GM12878 (cell line): ENCODE data around the gene ADGRV1. TPM values are rescaled to one million over a fixed set of nuclear protein-coding genes. Genes with fewer than 3 reads are reported as not detected.

Experiments
- ATAC-seq: fragments of 200-7000 bp; cut with Tn5 transposase; 3 replicates; pipeline ENCODE4 v1.9.1; 2020; ENCODE audit warnings: mild to moderate bottlenecking, moderate library complexity
- BruUV-seq: library from RNA; stranded (reverse); fragments of 400-500 nt; replicated peaks from 2 replicates; lab custom pipeline; 2021; lab: Mats Ljungman, UMichigan
- CTCF ChIA-PET: fragments of 300-600 bp; sonication (Branson Sonifier 250); formaldehyde crosslinking; extraction: SDS; loops from one replicate; lab custom pipeline; 2021; ENCODE audit warnings: inconsistent platforms; lab: Yijun Ruan, JAX
- POLR2A ChIA-PET: fragments of 350-600 bp; formaldehyde crosslinking; extraction: SDS; loops from one replicate; lab custom pipeline; 2021; ENCODE audit warnings: inconsistent platforms; lab: Charles Lee
- RAD21 ChIA-PET: fragments of 300-600 bp; sonication (Branson Sonifier 250); formaldehyde crosslinking; loops from one replicate; lab custom pipeline; 2023; ENCODE audit warnings: antibody characterized with exemption; ENCODE audit not compliant: unreplicated experiment; lab: Charles Lee
- SMC1A ChIA-PET: fragments of 300-600 bp; sonication (Branson Sonifier 250); formaldehyde crosslinking; loops from one replicate; lab custom pipeline; 2023; ENCODE audit not compliant: unreplicated experiment, uncharacterized antibody; lab: Charles Lee
- DNase-seq: peaks from one replicate; pipeline ENCODE4 v3.0.0-alpha.2; 2011; ENCODE audit warnings: low read depth, low spot score
- FAIRE-seq: peaks from 3 replicates; lab custom pipeline; 2011; peaks lifted over from hg19 to GRCh38; lab: Jason Lieb, UNC
- H2AFZ ChIP-seq: 2 replicates; pipeline ENCODE4 v1.6.0; 2011; ENCODE audit warnings: low read depth, low read length, control low read depth; ENCODE audit not compliant: control insufficient read depth
- H3K27ac ChIP-seq: 2 replicates; pipeline ENCODE4 v1.5.1; 2011; ENCODE audit warnings: control low read depth; ENCODE audit not compliant: control insufficient read depth, insufficient read depth
- H3K27me3 ChIP-seq, 2 experiments: replicated peaks in 1 of 2; 2 replicates each; pipeline versions ENCODE4 v1.6.0 to v1.6.1; 2011; ENCODE audit warnings: low read length in 1 of 2; ENCODE audit not compliant: control insufficient read depth in 2 of 2, insufficient read depth in 2 of 2
- H3K36me3 ChIP-seq, 2 experiments: 2 replicates each; pipeline ENCODE4 v1.5.1; 2011; ENCODE audit warnings: low read length in 1 of 2; ENCODE audit not compliant: control insufficient read depth in 2 of 2, insufficient read depth in 2 of 2
- H3K4me1 ChIP-seq: 2 replicates; pipeline ENCODE4 v1.6.1; 2011; ENCODE audit warnings: mild to moderate bottlenecking, low read length, moderate library complexity, mixed read lengths; ENCODE audit not compliant: control insufficient read depth, insufficient read depth
- H3K4me2 ChIP-seq: 2 replicates; pipeline ENCODE4 v1.6.0; 2011; ENCODE audit warnings: control low read depth; ENCODE audit not compliant: control insufficient read depth, insufficient read depth
- H3K4me3 ChIP-seq: fragments of 200-600 bp; sonication (generic); 2 replicates; pipeline ENCODE4 v1.5.1; 2016
- H3K79me2 ChIP-seq: 2 replicates; pipeline ENCODE4 v1.6.0; 2011; ENCODE audit warnings: low read length; ENCODE audit not compliant: control insufficient read depth, insufficient read depth
- H3K9ac ChIP-seq: 2 replicates; pipeline ENCODE4 v1.8.0; 2011; ENCODE audit warnings: low read length, control low read depth, mixed read lengths; ENCODE audit not compliant: control insufficient read depth, insufficient read depth
- H3K9me3 ChIP-seq: replicated peaks from 3 replicates; pipeline ENCODE4 v1.5.1; 2011; ENCODE audit warnings: mild to moderate bottlenecking, low read length; ENCODE audit not compliant: control insufficient read depth, insufficient read depth
- H4K20me1 ChIP-seq: 2 replicates; pipeline ENCODE4 v1.6.0; 2011; ENCODE audit not compliant: control insufficient read depth, insufficient read depth
- ASH2L ChIP-seq: fragments of 300-600, 200-600 bp; sonication (generic); IDR thresholded peaks from 2 replicates; pipeline ENCODE4 v1.6.1; 2017; ENCODE audit warnings: low read depth, mild to moderate bottlenecking, borderline replicate concordance
- CHD4 ChIP-seq: fragments of 200-600 bp; sonication (generic); IDR thresholded peaks from 2 replicates; pipeline ENCODE4 v1.6.1; 2016; ENCODE audit warnings: mild to moderate bottlenecking
- EZH2 ChIP-seq: IDR thresholded peaks from 2 replicates; pipeline ENCODE4 v1.6.1; 2012; ENCODE audit warnings: low read depth, mild to moderate bottlenecking, control low read depth, inconsistent platforms, low read length, borderline replicate concordance; ENCODE audit not compliant: control insufficient read depth
- FOXM1 ChIP-seq: IDR thresholded peaks from 2 replicates; pipeline ENCODE4 v1.6.1; 2012; ENCODE audit warnings: low read depth, mild to moderate bottlenecking, inconsistent platforms, low read length, moderate library complexity
- MTA2 ChIP-seq: fragments of 450-650 bp; IDR thresholded peaks from 2 replicates; pipeline ENCODE4 v1.6.1; 2016; ENCODE audit warnings: low read depth, mild to moderate bottlenecking, moderate library complexity
- NFXL1 ChIP-seq: fragments of 450-650 bp; IDR thresholded peaks from 2 replicates; pipeline ENCODE4 v1.6.1; 2017; ENCODE audit warnings: antibody characterized with exemption, mild to moderate bottlenecking, borderline replicate concordance
- PAX8 ChIP-seq: fragments of 450-650 bp; IDR thresholded peaks from 2 replicates; pipeline ENCODE4 v1.6.1; 2017; ENCODE audit warnings: mild to moderate bottlenecking, moderate library complexity
- POU2F2 ChIP-seq: IDR thresholded peaks from 3 replicates; pipeline ENCODE4 v1.6.1; 2011; ENCODE audit warnings: low read depth, mild to moderate bottlenecking, low read length, borderline replicate concordance
- SMAD1 ChIP-seq: fragments of 450-650 bp; IDR thresholded peaks from 2 replicates; pipeline ENCODE4 v1.6.1; 2018; ENCODE audit warnings: mild to moderate bottlenecking, low read depth; ENCODE audit not compliant: partially characterized antibody
- TARDBP ChIP-seq: IDR thresholded peaks from 2 replicates; pipeline ENCODE4 v1.6.1; 2016; ENCODE audit warnings: borderline replicate concordance
- TCF3 ChIP-seq: IDR thresholded peaks from 2 replicates; pipeline ENCODE4 v1.6.1; 2012; ENCODE audit warnings: low read depth, mild to moderate bottlenecking, low read length, borderline replicate concordance; ENCODE audit not compliant: insufficient read depth
- TCF7 ChIP-seq: IDR thresholded peaks from 2 replicates; pipeline ENCODE4 v1.6.1; 2014; ENCODE audit warnings: antibody characterized with exemption, borderline replicate concordance
- WRNIP1 ChIP-seq: IDR thresholded peaks from 2 replicates; pipeline ENCODE4 v1.6.1; 2011; ENCODE audit warnings: low read depth, low read length, improper control_type of control experiment, borderline replicate concordance
- YBX1 ChIP-seq: fragments of 450-650 bp; IDR thresholded peaks from 2 replicates; pipeline ENCODE4 v1.6.1; 2016; ENCODE audit warnings: antibody characterized with exemption
- ZNF274 ChIP-seq: IDR thresholded peaks from one replicate; pipeline ENCODE4 v1.8.0; 2011; ENCODE audit not compliant: insufficient read length, insufficient read depth
- ZSCAN29 ChIP-seq: fragments of 450-650 bp; IDR thresholded peaks from 2 replicates; pipeline ENCODE4 v1.6.1; 2017; ENCODE audit warnings: mild to moderate bottlenecking, moderate library complexity
- WGBS: methylation state at CpG from one replicate; pipeline ENCODE4 v1.1.6; 2016; ENCODE audit warnings: low lambda C conversion rate; ENCODE audit not compliant: insufficient replicate concordance, insufficient coverage; ENCODE audit errors: missing lambda C conversion rate; 5-methylcytosine and 5-hydroxymethylcytosine counted together
- in situ Hi-C: fragments of 300-500 bp; cut with MboI; formaldehyde crosslinking; loops from 9 replicates; pipeline ENCODE4 v1.14.3; 2018; ENCODE audit warnings: mixed read lengths
- intact Hi-C: fragments of 100-400 bp; cut with micrococcal nuclease; formaldehyde crosslinking; loops from one replicate; pipeline ENCODE4 v1.14.2; 2022; ENCODE audit not compliant: unreplicated experiment
- polyA plus RNA-seq, 11 experiments: library from polyadenylated mRNA; depleted of rRNA in 4 of 11; unstranded in 6 of 11; stranded (reverse) in 5 of 11; fragments of >200 nt; fragmentation: Nextera tagmentation in 4 of 11; fragmentation: Illumina TruSeq in 1 of 11; extraction: Ambion mirVana in 4 of 11; extraction: Trizol in 1 of 11; gene quantifications; 1 replicate in 1 of 11; 2 replicates in 10 of 11; pipeline versions ENCODE4 v1.2.1 to v1.2.3, GENCODE V29; 2011 to 2016; ENCODE audit warnings: inconsistent platforms in 2 of 11, missing spikeins in 2 of 11, low read depth in 1 of 11
- total RNA-seq, 4 experiments: library from RNA; depleted of rRNA in 3 of 4; stranded (reverse); fragments of >200 nt in 3 of 4; fragmentation: Illumina TruSeq in 1 of 4; extraction: Trizol in 1 of 4; gene quantifications; 2 replicates each; pipeline versions ENCODE4 v1.2.1 to v1.2.3, GENCODE V29; 2013 to 2021
- TF ChIP-seq, protein P1 (sequence below): IDR thresholded peaks from 2 replicates; pipeline ENCODE4 v1.6.1; 2011; ENCODE audit warnings: low read depth, low read length, improper control_type of control experiment, borderline replicate concordance
- TF ChIP-seq, protein P2 (sequence below): fragments of 150-350 bp; IDR thresholded peaks from 2 replicates; pipeline ENCODE4 v1.6.1; 2016; ENCODE audit warnings: low read depth, low read length
- TF ChIP-seq, protein P3 (sequence below): fragments of 450-650 bp; IDR thresholded peaks from 2 replicates; pipeline ENCODE4 v1.6.1; 2018; ENCODE audit warnings: borderline replicate concordance, mild to moderate bottlenecking; ENCODE audit not compliant: partially characterized antibody

Gene ADGRV1
- total and polyA plus RNA-seq, 10 of the 15 experiments (the other 5 are each of a cell fraction or from before 2014, with no cell fraction given) = 0.04 to 8.1 (median 0.16) TPM; not detected in 1

GRCh38 chr5:90655423-90655822 lies 96.8 kb downstream of the ADGRV1 start (continued):
- TF ChIP-seq WRNIP1 (no peak), POU2F2 (no peak), ZNF274 (no peak)

DNA sequence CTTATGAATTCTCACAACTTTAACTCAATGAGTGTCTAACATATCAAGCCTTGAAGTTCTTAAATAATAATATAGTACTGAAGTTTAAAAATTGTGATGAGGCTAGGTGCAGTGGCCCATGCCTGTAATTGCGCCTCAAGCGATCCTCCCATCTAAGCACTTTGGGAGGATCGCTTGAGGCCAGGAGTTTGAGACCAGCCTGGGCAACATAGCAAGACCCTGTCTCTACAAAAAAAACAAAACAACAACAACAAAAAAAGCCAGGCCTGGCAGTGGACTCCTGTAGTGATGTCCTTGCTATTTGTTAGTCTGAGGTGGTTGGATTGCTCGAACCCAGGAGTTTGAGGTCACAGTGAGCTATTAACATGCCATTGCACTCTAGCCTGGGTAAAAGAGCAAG lies 98.4 kb downstream of the ADGRV1 start:
- in situ Hi-C loops = no loop called here
- no peak for ATAC-seq
- Histone ChIP-seq H3K79me2 (no peaks in the 10 kb centered on the region), H3K4me2 (no peak overlapping the region), H3K9me3 (no peaks in the 10 kb centered on the region; the same call in 2 of the 3 replicates), H4K20me1 (no peaks in the 10 kb centered on the region), H3K4me1 (no peaks in the 10 kb centered on the region; the same call in 1 of the 2 replicates), H2AFZ (no peak overlapping the region), H3K4me3 (no peak overlapping the region), H3K27ac (no peak overlapping the region), H3K36me3 (no peaks in the 10 kb centered on the region), H3K27me3 (no peaks in the 10 kb centered on the region), H3K9ac (no peak overlapping the region)
- 73% methylated on average over 4 of the region's 4 CpGs for WGBS
- FAIRE-seq = no peak
- BruUV-seq = no TSS peak
- CTCF ChIA-PET = no interaction called here
- DNase-seq = no peak
- RAD21 ChIA-PET = no interaction called here
- POLR2A ChIA-PET = no interaction called here
- intact Hi-C loops = no loop called here
- SMC1A ChIA-PET = interaction anchor here (0.7 kb wide), 1 partner anchor 20 kb away, joined by 3 read pairs; no protein-coding TSS in a partner anchor
- TF ChIP-seq EZH2 (no peak), ZSCAN29 (no peak), YBX1 (no peak), CHD4 (no peak), TCF3 (no peak), FOXM1 (no peak), TCF7 (no peak), SMAD1 (no peak), ASH2L (no peak), NFXL1 (no peak), MTA2 (no peak), PAX8 (no peak), TARDBP (no peak)
- TF ChIP-seq, protein P1, sequence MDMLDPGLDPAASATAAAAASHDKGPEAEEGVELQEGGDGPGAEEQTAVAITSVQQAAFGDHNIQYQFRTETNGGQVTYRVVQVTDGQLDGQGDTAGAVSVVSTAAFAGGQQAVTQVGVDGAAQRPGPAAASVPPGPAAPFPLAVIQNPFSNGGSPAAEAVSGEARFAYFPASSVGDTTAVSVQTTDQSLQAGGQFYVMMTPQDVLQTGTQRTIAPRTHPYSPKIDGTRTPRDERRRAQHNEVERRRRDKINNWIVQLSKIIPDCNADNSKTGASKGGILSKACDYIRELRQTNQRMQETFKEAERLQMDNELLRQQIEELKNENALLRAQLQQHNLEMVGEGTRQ = no peak
- TF ChIP-seq, protein P2, sequence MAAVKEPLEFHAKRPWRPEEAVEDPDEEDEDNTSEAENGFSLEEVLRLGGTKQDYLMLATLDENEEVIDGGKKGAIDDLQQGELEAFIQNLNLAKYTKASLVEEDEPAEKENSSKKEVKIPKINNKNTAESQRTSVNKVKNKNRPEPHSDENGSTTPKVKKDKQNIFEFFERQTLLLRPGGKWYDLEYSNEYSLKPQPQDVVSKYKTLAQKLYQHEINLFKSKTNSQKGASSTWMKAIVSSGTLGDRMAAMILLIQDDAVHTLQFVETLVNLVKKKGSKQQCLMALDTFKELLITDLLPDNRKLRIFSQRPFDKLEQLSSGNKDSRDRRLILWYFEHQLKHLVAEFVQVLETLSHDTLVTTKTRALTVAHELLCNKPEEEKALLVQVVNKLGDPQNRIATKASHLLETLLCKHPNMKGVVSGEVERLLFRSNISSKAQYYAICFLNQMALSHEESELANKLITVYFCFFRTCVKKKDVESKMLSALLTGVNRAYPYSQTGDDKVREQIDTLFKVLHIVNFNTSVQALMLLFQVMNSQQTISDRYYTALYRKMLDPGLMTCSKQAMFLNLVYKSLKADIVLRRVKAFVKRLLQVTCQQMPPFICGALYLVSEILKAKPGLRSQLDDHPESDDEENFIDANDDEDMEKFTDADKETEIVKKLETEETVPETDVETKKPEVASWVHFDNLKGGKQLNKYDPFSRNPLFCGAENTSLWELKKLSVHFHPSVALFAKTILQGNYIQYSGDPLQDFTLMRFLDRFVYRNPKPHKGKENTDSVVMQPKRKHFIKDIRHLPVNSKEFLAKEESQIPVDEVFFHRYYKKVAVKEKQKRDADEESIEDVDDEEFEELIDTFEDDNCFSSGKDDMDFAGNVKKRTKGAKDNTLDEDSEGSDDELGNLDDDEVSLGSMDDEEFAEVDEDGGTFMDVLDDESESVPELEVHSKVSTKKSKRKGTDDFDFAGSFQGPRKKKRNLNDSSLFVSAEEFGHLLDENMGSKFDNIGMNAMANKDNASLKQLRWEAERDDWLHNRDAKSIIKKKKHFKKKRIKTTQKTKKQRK = no peak
- TF ChIP-seq, protein P3, sequence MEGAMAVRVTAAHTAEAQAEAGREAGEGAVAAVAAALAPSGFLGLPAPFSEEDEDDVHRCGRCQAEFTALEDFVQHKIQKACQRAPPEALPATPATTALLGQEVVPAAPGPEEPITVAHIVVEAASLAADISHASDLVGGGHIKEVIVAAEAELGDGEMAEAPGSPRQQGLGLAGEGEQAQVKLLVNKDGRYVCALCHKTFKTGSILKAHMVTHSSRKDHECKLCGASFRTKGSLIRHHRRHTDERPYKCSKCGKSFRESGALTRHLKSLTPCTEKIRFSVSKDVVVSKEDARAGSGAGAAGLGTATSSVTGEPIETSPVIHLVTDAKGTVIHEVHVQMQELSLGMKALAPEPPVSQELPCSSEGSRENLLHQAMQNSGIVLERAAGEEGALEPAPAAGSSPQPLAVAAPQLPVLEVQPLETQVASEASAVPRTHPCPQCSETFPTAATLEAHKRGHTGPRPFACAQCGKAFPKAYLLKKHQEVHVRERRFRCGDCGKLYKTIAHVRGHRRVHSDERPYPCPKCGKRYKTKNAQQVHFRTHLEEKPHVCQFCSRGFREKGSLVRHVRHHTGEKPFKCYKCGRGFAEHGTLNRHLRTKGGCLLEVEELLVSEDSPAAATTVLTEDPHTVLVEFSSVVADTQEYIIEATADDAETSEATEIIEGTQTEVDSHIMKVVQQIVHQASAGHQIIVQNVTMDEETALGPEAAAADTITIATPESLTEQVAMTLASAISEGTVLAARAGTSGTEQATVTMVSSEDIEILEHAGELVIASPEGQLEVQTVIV = no peak
